Spinal cord (tissue), 10 donors: ENCODE measurements around the gene POLR1A. TPM values are rescaled to one million over a fixed set of nuclear protein-coding genes. Genes with fewer than 3 reads are reported as not detected.
"Not testable (repeated sequence)": the region's sequence is repeated elsewhere in the genome, so short reads cannot be mapped to it uniquely, and the experiment has no call there.

ENCODE experiments used
- DNase-seq, 6 donors: peaks; one replicate each; pipeline versions ENCODE4 v3.0.0 to v3.0.0-alpha.2; 2013 to 2015; ENCODE audit warnings: low spot score in 6 of 6, low read depth in 4 of 6
- H3K27ac ChIP-seq: one replicate; pipeline ENCODE4 v1.5.1; 2013; ENCODE audit warnings: low read depth, low read length, control low read depth
- H3K27me3 ChIP-seq: one replicate; pipeline ENCODE4 v1.6.1; 2013; ENCODE audit warnings: low read length; ENCODE audit not compliant: control insufficient read depth, insufficient read depth
- H3K36me3 ChIP-seq: one replicate; pipeline ENCODE4 v1.6.1; 2013; ENCODE audit warnings: low read length; ENCODE audit not compliant: control insufficient read depth, insufficient read depth
- H3K4me1 ChIP-seq: one replicate; pipeline ENCODE4 v1.6.1; 2013; ENCODE audit warnings: low read length; ENCODE audit not compliant: control insufficient read depth, insufficient read depth
- H3K4me3 ChIP-seq: one replicate; pipeline ENCODE4 v1.5.1; 2013; ENCODE audit warnings: low read depth, low read length, control low read depth
- H3K9me3 ChIP-seq: one replicate; pipeline ENCODE4 v1.6.1; 2013; ENCODE audit warnings: low read length; ENCODE audit not compliant: control insufficient read depth, insufficient read depth
- WGBS: methylation state at CpG from one replicate; pipeline ENCODE4 v1.1.5; 2013; ENCODE audit warnings: missing lambda C conversion rate; ENCODE audit not compliant: insufficient coverage; 5-methylcytosine and 5-hydroxymethylcytosine counted together
- polyA plus RNA-seq, 2 donors: library from polyadenylated mRNA; unstranded; fragments of 120-200 nt; gene quantifications; one replicate each; pipeline ENCODE4 v1.2.1, GENCODE V29; 2013; ENCODE audit not compliant: insufficient read length in 2 of 2
- total RNA-seq, 2 donors: library from RNA; depleted of rRNA in 1 of 2; stranded (reverse); fragments of 120-200 nt in 1 of 2; fragments of >200 nt in 1 of 2; gene quantifications; one replicate each; pipeline versions ENCODE4 v1.2.3 to v1.2.4, GENCODE V29; 2013 to 2014
- donor health status: healthy.

Gene POLR1A
- total and polyA plus RNA-seq, 4 donors = 11.1 to 22.4 (median 17.6) TPM

DNA sequence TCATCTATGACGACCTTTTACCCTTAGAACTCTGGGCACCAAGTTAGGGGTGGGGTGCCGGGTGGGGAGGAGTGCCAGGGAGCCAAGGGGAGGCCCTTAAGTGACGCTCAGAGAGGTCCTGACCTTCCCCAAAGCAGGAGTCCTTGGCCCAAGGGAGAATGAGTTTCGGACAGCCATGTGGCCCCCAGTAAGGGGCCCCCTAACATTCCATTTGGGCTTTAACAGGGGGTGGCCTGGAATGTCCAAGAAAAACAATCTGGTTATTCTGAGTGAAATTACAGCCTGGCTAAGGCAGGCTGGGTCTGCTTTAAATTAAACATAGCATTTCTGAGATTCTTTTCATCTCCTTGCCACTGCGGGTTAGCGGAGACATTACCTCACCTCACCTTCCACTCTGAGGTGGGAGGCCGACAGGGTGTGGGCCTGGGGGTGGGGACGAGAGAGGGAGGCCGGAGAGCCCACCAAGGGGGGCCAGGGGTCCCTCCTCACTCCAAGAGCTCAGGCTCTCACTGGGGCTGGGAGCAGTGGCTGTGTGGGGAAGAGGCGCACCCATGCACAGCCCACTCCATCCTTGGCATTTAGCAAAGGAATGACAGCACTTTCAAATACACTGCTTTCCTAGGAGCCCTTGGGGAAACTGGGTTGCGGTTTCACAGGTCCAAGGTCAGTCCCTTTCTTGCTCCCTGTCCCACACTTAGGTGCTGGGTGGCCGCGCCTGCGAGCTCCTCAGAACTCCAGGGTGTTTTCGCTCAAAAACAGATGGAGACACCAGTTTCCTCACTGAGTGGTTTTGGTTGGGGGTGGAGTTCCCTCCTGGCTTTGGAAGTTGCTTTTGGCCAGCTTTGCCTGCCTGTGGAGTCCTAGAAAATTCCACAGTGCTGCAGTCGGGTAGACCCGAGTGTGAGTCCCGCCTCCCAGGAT is 107.4 kb downstream of the POLR1A start:
- Histone ChIP-seq H3K36me3 (no peaks in the 10 kb centered on the region), H3K27ac (peak overlapping the region; percentile 96), H3K4me1 (peaks cover 45% of the 10 kb centered on the region), H3K27me3 (no peaks in the 10 kb centered on the region), H3K9me3 (no peaks in the 10 kb centered on the region), H3K4me3 (no peak overlapping the region)
- peak in 1 of 6 donors; percentile 71 for DNase-seq
- 69% methylated on average over 7 of the region's 18 CpGs for WGBS

DNA sequence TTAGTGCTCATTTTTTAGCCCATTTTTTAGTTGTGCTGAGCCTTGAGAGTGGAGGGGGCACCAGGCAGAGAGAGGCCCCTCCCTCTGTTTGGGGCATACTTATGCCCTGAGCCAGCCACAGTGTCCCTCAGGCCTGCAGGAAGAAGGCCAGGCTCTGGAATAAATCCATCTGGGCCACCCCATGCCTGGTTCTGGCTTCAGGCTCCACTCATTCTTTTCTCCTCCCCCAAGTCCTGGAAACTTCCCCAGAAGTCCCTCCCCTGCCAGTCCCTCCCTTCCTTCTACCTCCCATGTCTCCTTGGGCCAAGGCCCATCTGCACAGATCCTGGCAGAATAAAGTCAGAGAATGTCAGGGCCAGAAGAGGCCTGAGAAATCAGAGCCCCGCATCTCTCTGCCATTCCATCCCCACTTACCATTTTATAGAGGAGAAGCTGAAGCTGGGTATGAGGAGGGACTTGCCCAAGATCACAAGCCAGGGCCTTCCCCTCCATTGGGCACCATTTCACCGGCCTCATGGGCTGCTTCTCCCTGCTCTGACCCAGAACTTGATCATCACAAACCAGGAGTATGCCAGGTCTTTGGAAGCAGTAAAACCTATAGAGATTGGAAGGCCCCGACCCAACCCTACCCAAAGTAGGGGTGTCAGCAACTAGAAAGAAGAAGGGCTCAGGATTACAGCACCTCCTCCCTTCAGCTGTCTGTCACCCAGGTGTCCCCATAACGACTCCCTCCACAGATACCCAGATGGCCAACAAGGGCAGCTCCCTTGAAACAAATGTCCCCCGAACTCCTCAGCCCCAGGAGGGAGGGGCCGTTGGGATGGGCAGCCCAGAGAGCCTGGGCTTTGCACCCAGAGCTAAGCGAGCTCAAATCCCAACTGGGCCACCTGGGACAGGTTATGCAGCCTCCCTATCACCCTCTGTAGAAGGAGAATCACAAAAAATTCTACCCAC is 108.4 kb downstream of the POLR1A start:
- Histone ChIP-seq H3K4me3 (no peak overlapping the region), H3K36me3 (no peaks in the 10 kb centered on the region), H3K9me3 (no peaks in the 10 kb centered on the region), H3K27ac (peak overlapping the region; percentile 96), H3K27me3 (no peaks in the 10 kb centered on the region), H3K4me1 (peaks cover 45% of the 10 kb centered on the region)
- WGBS = 81% methylated on average over 3 of the region's 7 CpGs
- peak in 5 of 6 donors; percentile 33 to 90 (median 52) for DNase-seq

DNA sequence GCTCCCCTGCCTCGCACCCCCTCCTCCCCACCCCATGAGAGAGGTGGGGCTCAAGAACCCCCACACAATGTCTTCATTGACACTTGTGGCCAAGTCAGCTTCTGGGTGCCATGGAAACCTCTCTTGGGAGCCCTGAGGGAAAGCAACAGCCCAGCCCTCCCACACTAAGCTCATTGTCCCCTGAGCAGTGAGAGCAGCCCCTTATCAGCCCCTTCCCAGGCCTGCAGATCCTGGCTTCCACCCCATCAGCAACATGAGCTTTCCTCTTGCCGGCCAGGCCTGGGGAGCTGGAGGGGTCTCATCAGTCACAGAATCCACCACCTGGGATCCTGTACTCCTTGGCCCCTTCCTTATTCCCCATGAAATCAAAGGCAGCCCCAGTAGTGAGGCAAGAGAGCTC is 109.1 kb downstream of the POLR1A start:
- peaks cover 45% of the 10 kb centered on the region for H3K4me1 ChIP-seq
- peak in 5 of 6 donors; percentile 57 to 93 (median 69) for DNase-seq
- H3K4me3 ChIP-seq = no peak overlapping the region
- peak overlapping the region; percentile 96 for H3K27ac ChIP-seq
- H3K27me3 ChIP-seq = no peaks in the 10 kb centered on the region
- H3K9me3 ChIP-seq = no peaks in the 10 kb centered on the region
- H3K36me3 ChIP-seq = no peaks in the 10 kb centered on the region
- WGBS = 6% methylated on average over 2 of the region's 2 CpGs

DNA sequence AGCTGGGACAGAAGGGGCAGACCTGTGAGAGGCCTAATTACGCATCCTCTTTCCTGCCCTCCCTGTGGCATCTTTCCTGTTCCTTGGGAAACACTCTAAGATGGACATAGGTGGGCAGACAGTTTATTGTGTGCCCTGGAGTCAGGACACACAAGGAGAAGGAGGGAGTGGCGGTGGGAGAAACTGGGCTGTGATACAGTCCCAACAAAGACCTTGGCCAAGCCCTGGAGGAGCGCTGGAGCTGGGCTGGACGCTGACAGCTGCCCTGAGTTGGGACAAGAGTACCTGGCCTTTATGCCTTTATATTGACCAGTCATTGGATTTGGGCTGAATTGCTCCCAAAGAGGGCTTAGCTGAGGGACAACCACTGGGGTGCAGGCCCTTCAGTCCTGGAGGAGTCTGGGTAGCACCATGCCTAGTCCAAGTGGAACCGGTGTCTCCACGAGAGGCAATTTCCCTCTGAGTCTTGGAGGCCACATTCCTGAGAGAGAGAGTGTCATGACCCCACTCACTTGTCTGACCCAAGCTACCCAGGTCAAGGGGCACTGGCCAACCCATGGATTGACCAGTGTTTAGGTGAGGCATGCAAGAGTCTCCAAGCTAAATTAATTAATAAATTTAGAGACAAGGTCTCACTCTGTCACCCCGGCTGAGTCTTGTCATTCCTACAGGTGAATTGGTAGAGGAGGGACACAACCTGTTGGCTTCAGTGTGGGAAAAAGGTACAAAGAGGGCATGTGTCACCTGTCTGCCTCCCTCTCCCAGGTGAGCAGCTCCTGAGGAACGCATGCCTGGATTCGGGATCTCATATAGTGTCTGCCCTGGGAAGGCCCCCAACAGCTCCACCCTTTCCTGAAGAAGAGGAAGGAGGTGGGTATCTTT is 109.8 kb downstream of the POLR1A start:
- H3K9me3 ChIP-seq = no peaks in the 10 kb centered on the region
- peaks cover 45% of the 10 kb centered on the region for H3K4me1 ChIP-seq
- no peaks in the 10 kb centered on the region for H3K36me3 ChIP-seq
- 78% methylated on average over 8 of the region's 9 CpGs for WGBS
- peak overlapping the region; percentile 96 for H3K27ac ChIP-seq
- no peak for DNase-seq
- H3K4me3 ChIP-seq = no peak overlapping the region
- no peaks in the 10 kb centered on the region for H3K27me3 ChIP-seq

DNA sequence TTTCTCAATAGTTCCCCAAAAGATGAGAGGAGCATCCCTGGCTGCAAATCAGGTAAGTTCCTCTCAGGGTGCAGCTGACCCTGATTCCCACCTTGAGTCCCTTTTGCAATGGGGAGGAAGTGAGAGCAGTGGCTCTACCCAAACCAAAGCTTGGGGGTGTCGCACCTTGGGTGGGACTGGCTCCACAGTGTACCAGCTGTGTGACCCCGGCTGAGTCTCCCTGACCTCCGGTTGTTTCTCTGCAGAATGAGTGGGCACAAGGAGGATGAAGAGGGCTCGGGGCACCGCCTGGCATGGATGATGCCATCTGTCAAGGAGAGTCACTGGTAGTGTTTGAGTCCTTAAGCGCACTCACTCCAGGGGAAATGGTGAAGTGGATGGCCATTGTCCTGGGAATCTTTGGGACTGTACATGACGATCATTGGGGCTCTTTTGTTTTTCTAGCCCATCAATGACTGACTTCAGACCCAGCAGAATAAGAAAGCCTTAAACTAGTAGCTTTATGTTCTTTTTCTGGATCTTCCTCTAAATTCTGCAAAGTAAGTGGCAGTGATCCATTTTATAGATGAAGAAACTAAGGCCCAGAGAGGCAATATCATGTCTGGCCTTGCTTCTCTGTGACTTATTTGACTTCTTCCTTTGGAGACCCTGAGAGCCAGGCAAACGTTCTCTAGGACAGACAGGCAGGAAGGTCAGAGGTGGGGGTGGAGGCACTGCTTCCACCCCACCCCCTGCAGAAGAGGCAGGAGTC is 110.6 kb downstream of the POLR1A start:
- H3K27ac ChIP-seq = no peak overlapping the region
- 91% methylated on average over 7 of the region's 8 CpGs for WGBS
- H3K27me3 ChIP-seq = no peaks in the 10 kb centered on the region
- peaks cover 45% of the 10 kb centered on the region for H3K4me1 ChIP-seq
- no peak overlapping the region for H3K4me3 ChIP-seq
- DNase-seq = no peak
- no peaks in the 10 kb centered on the region for H3K9me3 ChIP-seq
- no peaks in the 10 kb centered on the region for H3K36me3 ChIP-seq

DNA sequence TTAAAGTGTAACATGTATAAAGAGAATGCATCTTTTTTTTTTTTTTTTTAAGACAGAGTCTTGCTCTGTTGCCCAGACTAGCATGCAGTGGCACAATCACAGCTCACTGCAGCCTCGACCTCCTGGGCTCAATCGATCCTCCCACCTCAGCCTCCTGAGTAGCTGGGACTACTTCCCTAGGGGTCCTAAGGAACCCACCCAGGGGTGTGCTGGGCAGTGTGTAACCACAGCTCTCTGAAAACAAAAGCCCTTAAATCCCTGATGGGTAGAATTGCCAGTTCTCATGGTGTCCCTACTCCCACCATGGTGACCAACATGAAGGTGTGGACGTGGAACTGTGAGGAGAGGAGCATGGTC is 111.3 kb downstream of the POLR1A start:
- no peak for DNase-seq
- no peak overlapping the region for H3K27ac ChIP-seq
- H3K4me1 ChIP-seq = peaks cover 39% of the 10 kb centered on the region
- no peaks in the 10 kb centered on the region for H3K9me3 ChIP-seq
- WGBS = 81% methylated on average over 2 of the region's 3 CpGs
- no peaks in the 10 kb centered on the region for H3K36me3 ChIP-seq
- H3K27me3 ChIP-seq = no peaks in the 10 kb centered on the region
- no peak overlapping the region for H3K4me3 ChIP-seq

DNA sequence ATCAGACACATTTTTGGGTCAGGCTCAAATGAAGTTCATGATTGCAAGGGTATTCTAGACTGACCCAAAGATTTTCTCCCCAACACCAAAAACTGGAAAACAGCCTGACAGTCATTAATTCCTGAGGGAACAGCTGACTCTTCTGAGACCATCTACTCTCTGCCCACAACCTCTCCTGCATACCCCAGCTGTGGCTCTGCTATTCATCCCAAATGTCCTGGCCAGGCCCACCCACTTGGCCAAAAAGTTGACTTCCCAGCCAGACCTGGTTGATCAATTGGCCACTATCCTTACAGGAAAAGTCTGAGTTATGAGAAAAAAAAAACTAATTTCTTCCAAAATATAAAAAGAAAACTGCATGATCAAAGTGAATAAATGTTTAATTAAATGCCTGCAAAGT is 113.1 kb downstream of the POLR1A start:
- Histone ChIP-seq H3K27ac (no peak overlapping the region), H3K9me3 (no peaks in the 10 kb centered on the region), H3K4me1 (peaks cover 24% of the 10 kb centered on the region), H3K36me3 (no peaks in the 10 kb centered on the region), H3K27me3 (no peaks in the 10 kb centered on the region), H3K4me3 (no peak overlapping the region)
- DNase-seq = no peak

DNA sequence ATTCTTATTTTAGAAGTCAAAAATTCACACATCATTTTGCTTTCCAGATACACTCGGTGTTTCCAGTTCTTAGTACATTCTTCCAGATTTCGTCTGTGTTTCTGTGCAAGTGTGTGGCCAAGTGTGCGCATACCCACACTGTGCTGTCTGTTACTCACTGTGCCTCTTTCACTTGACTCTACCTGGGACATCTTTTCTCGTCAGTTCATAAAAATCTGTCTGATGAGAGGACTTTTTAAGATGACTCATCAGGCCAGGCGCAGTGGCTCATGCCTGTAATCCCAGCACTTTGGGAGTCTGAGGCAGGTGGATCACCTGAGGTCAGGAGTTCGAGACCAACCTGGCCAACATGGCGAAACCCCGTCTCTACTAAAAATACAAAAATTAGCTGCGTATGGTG is 113.6 kb downstream of the POLR1A start:
- H3K9me3 ChIP-seq, H3K27me3 ChIP-seq, DNase-seq, H3K36me3 ChIP-seq, H3K27ac ChIP-seq, H3K4me3 ChIP-seq: not testable (repeated sequence)
- H3K4me1 ChIP-seq = peaks cover 23% of the 10 kb centered on the region
- 97% methylated on average over 6 of the region's 9 CpGs for WGBS
